GM19324 (cell line): Measurements from ENCODE around the gene PRIMA1.
"Not testable (repeated sequence)": the region's sequence is repeated elsewhere in the genome, so short reads cannot be mapped to it uniquely, and the experiment has no call there.

Experiments
- ATAC-seq: cut with Tn5 transposase; IDR thresholded peaks from one replicate; pipeline ENCODE4 v1.9.1; 2021; ENCODE audit warnings: mild to moderate bottlenecking, moderate library complexity; ENCODE audit not compliant: unreplicated experiment, low FRiP score

The PRIMA1 gene, protein sequence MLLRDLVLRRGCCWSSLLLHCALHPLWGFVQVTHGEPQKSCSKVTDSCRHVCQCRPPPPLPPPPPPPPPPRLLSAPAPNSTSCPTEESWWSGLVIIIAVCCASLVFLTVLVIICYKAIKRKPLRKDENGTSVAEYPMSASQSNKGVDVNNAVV

DNA sequence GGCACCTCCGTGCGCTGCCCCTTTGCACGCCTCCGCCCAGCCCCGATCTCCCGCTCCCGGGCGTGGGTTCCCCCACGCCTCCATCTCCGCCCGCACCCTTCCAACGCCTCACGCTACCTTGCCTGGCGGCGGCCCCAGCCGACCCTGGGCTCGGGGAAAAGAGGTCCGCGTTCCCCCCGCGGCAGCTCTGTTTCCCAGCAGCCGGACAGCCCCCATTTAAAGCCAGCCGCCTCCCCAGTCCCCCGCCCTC, at the start of gene PRIMA1:
PRIMA1 (minus strand) TSS at position 193 of the 250 bp plus-strand sequence. CDS start 767 bp downstream, outside the sequence.
- no peak for ATAC-seq

DNA sequence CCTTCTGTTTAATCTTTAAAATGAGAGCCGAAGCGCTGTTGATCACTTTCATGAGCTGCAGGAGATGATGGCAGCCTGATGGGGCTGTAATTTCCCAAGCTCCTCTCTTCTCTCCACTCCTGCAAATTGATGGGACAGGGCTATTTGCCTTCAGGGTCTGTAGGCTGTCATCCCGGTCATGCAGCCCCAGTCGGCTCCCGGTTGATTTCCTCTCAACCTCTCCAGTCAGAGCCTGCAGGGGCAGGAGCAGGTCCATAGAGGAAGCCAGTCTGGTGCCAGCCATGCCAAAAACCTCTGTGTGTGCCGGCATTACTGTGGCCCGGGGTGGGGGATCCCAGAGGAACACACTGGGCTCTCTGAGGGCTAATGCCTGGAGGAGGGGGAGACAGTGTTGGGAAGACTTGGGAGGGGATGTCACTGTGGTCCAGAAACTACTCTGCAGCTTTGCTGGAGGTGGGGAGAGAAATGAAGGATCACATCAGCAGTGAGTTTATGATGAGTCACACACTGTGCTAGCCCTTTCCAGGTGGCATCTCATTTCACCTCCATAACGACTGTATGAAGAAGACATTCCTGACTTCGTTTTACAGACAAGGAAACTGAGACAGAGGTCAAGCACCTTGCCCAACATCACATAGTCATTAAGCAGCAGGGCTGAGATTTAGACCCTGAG, 46.5 kb upstream of the PRIMA1 start:
- no peak for ATAC-seq

GRCh38 chr14:93832665-93833064, 44.4 kb upstream of the PRIMA1 start:
- ATAC-seq, result no peak

DNA sequence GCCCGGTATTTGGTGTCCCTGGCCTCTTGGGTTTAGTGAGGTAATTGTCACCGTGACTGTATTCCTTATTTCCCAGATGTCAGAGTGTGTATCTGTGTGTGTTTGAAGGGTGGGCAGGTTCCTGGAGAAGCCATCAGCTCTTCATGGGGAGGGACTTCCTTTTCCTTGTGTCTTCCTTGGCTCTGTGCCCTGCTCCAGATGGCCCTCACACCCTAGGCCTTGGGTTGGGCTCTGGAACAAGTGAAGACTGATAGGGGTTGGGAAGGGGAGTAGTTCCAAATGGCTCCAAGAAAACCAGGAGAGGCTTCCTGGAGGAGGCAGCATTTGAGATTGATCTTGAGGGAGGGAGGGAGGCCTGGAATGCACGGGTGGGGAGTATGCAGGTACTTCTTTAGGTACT, 43.8 kb upstream of the PRIMA1 start:
- no peak for ATAC-seq

DNA sequence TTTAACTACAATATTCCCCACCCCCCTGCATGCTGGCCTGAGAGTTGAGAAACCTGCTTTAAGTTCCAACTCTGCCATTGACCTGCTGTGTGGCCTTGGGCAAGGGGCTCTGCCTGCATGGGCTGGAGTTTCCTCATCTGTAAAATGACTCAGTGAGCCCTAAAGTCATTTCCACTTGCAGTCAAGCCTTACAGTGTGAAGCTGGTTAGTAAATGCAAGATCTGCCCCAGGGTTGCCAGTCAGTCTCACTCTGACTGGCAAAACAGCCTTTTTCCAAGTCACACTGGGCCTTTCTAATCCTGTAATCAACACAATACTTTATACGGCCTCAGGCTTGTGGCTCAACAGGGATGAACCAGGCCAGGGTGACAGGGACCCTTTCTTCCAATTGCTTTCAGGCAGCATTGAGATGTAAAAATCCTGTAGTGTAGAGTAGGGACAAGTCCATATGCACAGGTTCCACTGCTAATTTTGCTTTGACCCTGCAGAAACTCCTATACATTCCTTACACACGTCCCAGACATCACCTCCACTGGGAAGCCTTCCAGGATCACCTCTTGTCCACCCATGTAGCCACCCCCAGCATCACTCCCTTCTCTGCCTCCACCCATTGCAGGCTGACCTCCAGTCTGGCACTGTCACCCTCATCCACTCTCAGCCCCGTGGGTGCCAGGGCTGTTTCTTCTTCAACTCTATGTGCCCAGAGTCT, 42.6 kb upstream of the PRIMA1 start:
- ATAC-seq, result no peak

- no peak for ATAC-seq
Measured at GRCh38 chr14:93829839-93830481, 41.7 kb upstream of the PRIMA1 start.

DNA sequence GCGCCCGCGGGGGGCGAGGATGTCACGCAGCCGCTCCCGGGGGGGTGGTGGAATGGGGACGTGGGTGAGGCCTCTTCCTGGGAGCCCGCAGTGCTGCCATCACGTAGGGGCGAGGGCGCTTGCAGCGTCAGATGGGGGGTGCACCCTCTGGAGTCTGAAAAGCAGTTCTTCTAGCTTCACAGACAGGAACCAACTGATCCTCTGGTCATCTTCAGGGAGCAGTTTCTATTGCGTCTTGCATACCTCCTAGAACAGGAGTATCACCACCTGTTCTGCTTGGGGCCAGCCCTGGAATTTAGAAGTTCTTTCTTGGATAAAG, 36.9 kb upstream of the PRIMA1 start:
- ATAC-seq, result no peak

DNA sequence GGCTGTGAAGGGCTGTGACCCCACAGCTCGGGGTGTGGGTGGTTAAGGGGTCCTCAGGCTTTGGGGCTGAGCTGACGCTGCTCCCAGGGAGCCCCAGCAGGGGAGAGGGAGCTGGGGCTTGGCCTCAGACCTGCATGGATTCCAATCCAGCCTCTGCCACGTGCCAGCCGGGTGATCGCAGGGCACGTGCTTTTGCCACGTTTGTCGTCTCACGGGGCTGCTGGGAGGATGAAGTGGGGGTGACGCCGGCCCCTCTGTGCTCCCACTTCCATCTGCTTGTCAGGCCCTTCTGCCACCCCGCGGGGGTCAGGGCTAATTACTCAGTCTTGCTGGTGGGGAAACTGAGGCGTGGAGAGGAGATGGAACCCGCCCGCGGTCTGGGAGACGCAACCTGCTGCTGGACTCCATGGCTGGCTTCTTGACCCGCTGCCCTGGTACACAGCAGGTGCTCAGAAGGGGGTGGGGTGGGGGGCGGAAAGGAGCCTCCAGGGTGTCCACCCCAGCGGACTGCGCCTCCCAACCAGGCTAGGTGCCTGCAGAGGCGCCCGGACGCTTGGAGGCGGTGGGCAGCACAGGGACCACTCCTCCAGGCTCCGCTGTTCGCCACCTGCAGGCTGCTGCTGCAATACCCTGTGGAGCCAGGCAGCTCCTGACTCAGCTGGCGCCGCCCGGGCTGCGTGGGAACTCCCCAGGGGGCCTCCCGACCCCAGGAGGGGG, 36.4 kb upstream of the PRIMA1 start:
- no peak for ATAC-seq

DNA sequence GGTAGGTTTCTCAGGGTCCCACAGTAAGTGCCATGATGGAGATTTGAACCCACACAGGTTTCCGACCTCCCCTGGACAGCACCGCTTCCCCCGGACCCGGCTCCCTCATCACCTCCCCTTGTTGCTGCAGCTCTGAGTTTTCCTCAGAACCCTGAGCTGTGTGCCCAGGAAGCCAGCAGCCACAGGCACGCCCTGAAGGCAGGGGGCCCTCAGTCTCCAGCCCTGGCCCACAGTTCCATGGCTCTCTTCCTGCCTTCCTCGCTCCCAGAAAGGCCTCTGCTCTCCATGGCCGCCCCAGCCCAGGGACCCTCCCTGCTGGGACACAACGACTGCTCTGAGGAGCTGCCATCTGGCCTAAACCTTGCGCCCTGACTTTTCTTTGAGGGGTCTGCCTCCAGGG, 35.8 kb upstream of the PRIMA1 start:
- ATAC-seq, result no peak

DNA sequence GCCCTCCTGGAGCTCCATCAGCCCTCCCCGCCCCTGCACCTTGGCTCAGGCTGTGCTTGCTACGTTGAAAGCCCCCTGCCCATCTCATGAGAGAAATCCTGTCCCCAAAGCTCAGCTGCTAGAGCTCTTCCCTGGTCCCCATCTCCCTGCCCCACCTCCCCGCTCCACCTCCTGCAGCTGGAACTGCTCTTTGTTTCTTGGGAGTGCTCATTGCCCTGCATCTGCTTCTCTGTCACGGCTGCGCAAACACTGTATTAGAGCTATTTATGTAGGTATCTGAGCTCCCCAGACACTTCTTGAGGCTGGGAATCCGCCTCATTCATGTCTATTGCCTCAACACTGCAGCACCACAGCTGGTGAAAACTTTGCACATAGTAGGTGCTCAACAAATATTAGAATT, 32.8 kb upstream of the PRIMA1 start:
- ATAC-seq, result no peak

- no peak for ATAC-seq
Measured at GRCh38 chr14:93818857-93819256, 30.6 kb upstream of the PRIMA1 start.

DNA sequence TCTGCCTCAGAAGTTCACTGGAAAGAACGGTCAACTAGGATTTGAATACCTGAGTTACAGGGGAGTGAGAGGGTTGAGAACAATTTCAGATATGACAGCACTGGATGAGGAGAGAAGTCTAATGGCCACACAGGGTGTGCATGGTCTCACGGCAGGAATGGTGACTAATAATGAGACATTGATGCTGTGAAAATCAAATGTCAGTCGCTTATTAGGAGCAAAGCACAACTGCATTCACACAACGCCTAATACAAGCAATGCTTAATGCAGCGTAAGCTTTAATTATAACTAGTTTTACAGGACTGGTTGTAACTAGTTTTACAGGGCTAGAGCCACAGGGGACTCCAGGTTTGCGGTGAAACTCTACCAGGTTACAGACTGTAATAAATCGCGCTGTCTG, 23.4 kb upstream of the PRIMA1 start:
- ATAC-seq, result no peak

- no peak for ATAC-seq
Measured at GRCh38 chr14:93811020-93811419, 22.7 kb upstream of the PRIMA1 start.

DNA sequence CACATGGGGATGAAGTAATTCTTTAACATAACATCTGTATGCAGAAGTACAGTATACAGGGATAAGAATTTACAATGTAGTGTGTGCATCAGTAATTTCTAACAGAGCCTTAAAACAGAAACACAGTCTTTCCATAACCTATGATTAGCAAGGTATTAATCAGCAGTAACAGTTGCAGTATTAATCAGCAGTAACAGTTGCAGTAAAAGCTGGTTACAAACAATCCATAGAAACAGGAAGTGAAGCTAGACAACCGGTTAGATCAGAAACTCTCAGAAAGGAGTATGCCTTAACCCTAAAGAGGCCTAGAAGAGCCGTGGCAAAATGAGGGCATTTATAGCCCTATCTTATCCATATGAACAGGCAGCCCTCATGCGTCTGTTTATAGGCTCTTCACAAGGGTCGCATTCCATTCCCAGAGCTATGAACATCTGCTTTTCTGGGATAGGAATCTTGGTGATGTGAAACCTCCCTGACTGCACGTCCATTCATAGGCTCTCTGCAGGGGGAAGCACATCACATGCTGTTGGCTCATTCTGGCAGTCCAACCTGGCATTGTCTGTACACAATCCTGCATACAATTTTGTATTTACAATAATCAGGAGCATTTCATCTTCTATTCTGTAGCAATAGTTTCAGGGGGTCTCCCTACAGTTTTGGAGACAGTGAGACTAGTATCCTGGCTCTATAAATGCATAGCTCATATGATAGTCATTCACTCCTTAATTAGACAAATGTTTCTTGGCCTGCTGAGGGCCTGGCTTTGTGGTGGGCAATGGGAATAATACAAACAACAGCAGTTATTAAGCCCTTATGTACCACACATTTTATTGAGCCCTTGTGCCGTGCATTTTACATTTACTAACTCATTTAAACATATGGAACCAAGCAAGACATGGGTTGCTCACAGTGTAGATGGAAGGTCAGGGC, 21.5 kb upstream of the PRIMA1 start:
- ATAC-seq, result not testable (repeated sequence)

GRCh38 chr14:93804654-93805053, 16.4 kb upstream of the PRIMA1 start:
- ATAC-seq, result no peak

- no peak for ATAC-seq
Measured at GRCh38 chr14:93803408-93804318, 15.4 kb upstream of the PRIMA1 start.

GRCh38 chr14:93799989-93800921, 12.0 kb upstream of the PRIMA1 start:
- ATAC-seq, result no peak

DNA sequence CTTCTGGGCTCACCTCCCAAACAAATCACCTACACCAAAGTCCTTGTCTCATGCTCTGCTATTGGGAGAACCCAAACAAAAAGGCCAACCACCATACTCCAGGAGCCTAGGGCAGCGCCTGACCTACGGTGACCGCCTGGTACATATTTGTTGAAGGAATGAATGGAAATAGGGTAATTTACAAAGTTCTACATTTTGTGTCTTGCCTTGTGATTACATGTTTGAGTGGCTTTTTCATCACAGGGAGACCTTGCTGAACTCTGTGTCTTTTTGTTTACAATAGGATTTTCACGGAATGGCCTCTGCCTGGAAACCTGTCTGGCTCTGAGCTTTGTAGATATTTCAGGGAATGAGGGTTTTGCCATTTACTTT, 11.3 kb upstream of the PRIMA1 start:
- no peak for ATAC-seq
